ENCODE results near the gene MRPL12.

The MRPL12 gene

GRCh38 chr17:81705518-81706231 is 2.5 kb downstream of the MRPL12 start:
- Mint-ChIP-seq H3K36me3 (ENCODE audit: low read depth) (peaks cover 49% of the 10 kb centered on the region), H3K27ac (peak overlapping the region; percentile 49), H3K4me1 (ENCODE audit: low read depth) (peaks cover 47% of the 10 kb centered on the region), H3K9me3 (no peaks in the 10 kb centered on the region), H3K4me3 (no peak overlapping the region), H3K27me3 (no peaks in the 10 kb centered on the region)

GRCh38 chr17:81706232-81706611 is 3.1 kb downstream of the MRPL12 start:
- no peak overlapping the region for H3K4me3 Mint-ChIP-seq
- H3K27me3 Mint-ChIP-seq: no peaks in the 10 kb centered on the region
- H3K27ac Mint-ChIP-seq: peak overlapping the region; percentile 26
- H3K9me3 Mint-ChIP-seq: no peaks in the 10 kb centered on the region
- peaks cover 44% of the 10 kb centered on the region for H3K36me3 Mint-ChIP-seq (ENCODE audit: low read depth)
- peaks cover 47% of the 10 kb centered on the region for H3K4me1 Mint-ChIP-seq (ENCODE audit: low read depth)

DNA sequence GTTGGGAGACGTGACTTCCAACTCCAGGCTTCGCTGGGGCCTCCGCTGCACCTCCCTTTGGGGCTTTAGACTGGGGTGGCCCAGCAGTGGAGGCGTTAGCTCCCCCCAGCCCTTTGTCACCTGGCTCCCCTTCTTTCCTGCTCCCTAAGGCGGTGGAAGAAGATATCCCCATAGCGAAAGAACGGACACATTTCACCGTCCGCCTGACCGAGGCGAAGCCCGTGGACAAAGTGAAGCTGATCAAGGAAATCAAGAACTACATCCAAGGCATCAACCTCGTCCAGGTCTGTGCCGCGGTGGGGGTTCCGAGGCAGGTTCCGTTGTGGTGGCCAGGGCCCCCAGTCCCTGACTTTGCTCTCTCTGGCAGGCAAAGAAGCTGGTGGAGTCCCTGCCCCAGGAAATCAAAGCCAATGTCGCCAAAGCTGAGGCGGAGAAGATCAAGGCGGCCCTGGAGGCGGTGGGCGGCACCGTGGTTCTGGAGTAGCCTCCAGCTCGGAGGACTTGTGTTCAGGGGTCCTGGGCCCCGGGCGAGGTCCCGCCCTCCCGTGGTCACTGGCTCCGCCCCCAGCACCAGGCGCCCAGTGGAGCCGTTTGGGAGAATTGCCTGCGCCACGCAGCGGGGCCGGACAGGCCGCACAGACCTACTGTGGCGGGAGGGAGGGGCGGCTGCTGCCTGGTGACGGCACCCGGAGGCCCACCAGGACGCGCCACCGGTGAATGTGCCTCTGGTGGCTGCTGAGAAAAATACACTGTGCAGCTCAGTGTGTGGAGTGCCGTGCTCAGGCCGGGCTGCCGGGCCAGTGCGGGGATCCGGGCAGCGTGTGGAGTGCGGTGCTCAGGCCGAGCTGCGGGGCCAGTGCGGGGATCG is 3.8 kb downstream of the MRPL12 start:
- Mint-ChIP-seq H3K27me3 (no peaks in the 10 kb centered on the region), H3K9me3 (no peaks in the 10 kb centered on the region), H3K4me3 (no peak overlapping the region), H3K4me1 (ENCODE audit: low read depth) (peaks cover 45% of the 10 kb centered on the region), H3K27ac (no peak overlapping the region), H3K36me3 (ENCODE audit: low read depth) (peaks cover 43% of the 10 kb centered on the region)

DNA sequence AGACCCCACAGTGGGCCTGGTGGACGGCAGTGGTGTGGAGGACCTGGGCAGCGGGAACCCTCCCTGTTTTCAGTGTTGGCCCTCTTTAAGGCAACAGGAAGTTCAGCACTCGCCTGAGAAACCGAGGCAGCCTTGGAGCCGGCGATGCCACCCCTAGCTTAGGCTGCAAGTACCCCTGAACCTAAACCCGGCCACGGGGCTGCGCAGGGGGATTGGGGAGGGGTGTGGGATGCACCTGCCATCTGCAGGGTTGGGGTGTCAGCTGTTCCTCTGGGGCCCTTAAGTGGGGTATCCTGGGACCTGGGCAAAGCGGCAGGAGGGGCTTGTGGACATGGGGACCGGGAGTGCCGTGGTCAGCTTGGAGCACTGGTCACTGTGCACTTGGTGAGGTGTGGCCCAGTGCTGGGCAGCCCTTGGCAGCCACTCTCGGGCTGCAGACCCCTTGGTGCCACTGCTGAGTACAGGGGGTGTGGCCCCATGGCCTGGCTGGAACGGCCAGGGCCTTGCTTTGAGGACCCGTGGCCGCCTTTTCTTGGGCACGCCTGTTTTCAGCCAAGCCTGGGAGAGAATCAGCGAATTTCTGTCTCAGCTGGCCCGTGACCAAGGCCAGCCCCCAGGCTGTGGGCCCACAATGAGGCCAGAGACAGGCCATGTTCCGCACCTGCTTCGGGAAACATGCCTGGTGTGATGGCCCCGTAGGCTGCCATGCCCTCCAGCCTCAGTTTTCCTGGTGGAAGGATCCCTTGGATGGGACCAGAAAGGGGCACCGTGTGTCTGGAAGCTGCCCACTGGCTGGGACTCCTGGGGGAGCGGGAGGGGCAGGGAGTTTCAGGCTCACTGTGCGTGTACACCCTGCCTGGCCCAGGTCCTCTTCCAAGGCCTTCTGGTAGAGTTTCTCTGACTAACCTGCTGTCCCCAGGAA is 4.8 kb downstream of the MRPL12 start:
- H3K4me3 Mint-ChIP-seq: no peak overlapping the region
- H3K36me3 Mint-ChIP-seq (ENCODE audit: low read depth): peaks cover 35% of the 10 kb centered on the region
- no peaks in the 10 kb centered on the region for H3K9me3 Mint-ChIP-seq
- H3K4me1 Mint-ChIP-seq (ENCODE audit: low read depth): peaks cover 47% of the 10 kb centered on the region
- no peak overlapping the region for H3K27ac Mint-ChIP-seq
- H3K27me3 Mint-ChIP-seq: no peaks in the 10 kb centered on the region

DNA sequence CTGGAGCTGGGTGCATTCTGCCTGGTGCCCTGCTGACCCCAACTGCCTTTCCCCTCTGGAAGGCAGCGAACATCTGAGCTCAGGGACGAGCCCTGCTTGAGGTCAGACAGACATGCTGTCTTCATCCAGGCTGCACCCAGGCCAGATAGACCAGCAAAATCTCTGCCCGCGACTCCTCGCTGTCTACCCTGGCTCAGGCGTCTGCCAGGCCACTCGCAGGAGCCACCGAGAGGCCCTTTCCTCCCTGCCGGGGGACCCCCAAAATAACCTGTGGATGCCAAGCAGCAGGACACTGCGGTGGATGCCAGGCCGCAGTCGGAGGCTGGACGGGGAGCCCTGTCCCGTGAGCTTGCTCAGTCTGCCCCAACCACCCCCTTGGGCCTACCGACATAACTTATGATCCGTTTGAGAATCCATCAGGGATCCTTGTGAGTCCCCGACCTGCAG is 5.6 kb downstream of the MRPL12 start:
- no peaks in the 10 kb centered on the region for H3K27me3 Mint-ChIP-seq
- peaks cover 35% of the 10 kb centered on the region for H3K36me3 Mint-ChIP-seq (ENCODE audit: low read depth)
- no peaks in the 10 kb centered on the region for H3K9me3 Mint-ChIP-seq
- no peak overlapping the region for H3K27ac Mint-ChIP-seq
- H3K4me3 Mint-ChIP-seq: no peak overlapping the region
- H3K4me1 Mint-ChIP-seq (ENCODE audit: low read depth): peaks cover 52% of the 10 kb centered on the region

GRCh38 chr17:81710514-81711308 is 7.5 kb downstream of the MRPL12 start:
- H3K36me3 Mint-ChIP-seq (ENCODE audit: low read depth): peaks cover 22% of the 10 kb centered on the region
- no peaks in the 10 kb centered on the region for H3K9me3 Mint-ChIP-seq
- peaks cover 37% of the 10 kb centered on the region for H3K4me1 Mint-ChIP-seq (ENCODE audit: low read depth)
- peak overlapping the region; percentile 83 for H3K27ac Mint-ChIP-seq
- H3K27me3 Mint-ChIP-seq: no peaks in the 10 kb centered on the region
- peak overlapping the region; percentile 79 for H3K4me3 Mint-ChIP-seq

- Mint-ChIP-seq H3K27me3 (no peaks in the 10 kb centered on the region), H3K27ac (peak within 1 kb of the TSS; percentile 87), H3K4me1 (ENCODE audit: low read depth) (peaks cover 30% of the 10 kb centered on the region), H3K36me3 (ENCODE audit: low read depth) (peaks cover 10% of the 10 kb centered on the region), H3K9me3 (no peaks in the 10 kb centered on the region), H3K4me3 (peak within 1 kb of the TSS; percentile 94)
Measured at GRCh38 chr17:81711814-81712467, 8.8 kb downstream of the MRPL12 start, which contains the start of gene SLC25A10. Gene SLC25A10, plus strand, starts transcription at chr17:81712284. Its CDS starts 143 bp downstream, at chr17:81712427.

- peaks cover 5% of the 10 kb centered on the region for H3K36me3 Mint-ChIP-seq (ENCODE audit: low read depth)
- peaks cover 30% of the 10 kb centered on the region for H3K4me1 Mint-ChIP-seq (ENCODE audit: low read depth)
- H3K27ac Mint-ChIP-seq: peak overlapping the region; percentile 87
- no peaks in the 10 kb centered on the region for H3K27me3 Mint-ChIP-seq
- peak overlapping the region; percentile 94 for H3K4me3 Mint-ChIP-seq
- no peaks in the 10 kb centered on the region for H3K9me3 Mint-ChIP-seq
Measured at GRCh38 chr17:81712468-81713003, 9.4 kb downstream of the MRPL12 start.

- Mint-ChIP-seq H3K27ac (peak overlapping the region; percentile 87), H3K9me3 (no peaks in the 10 kb centered on the region), H3K36me3 (ENCODE audit: low read depth) (peaks cover 5% of the 10 kb centered on the region), H3K4me3 (peak overlapping the region; percentile 94), H3K4me1 (ENCODE audit: low read depth) (peaks cover 30% of the 10 kb centered on the region), H3K27me3 (no peaks in the 10 kb centered on the region)
Measured at GRCh38 chr17:81713004-81713555, 9.9 kb downstream of the MRPL12 start.

DNA sequence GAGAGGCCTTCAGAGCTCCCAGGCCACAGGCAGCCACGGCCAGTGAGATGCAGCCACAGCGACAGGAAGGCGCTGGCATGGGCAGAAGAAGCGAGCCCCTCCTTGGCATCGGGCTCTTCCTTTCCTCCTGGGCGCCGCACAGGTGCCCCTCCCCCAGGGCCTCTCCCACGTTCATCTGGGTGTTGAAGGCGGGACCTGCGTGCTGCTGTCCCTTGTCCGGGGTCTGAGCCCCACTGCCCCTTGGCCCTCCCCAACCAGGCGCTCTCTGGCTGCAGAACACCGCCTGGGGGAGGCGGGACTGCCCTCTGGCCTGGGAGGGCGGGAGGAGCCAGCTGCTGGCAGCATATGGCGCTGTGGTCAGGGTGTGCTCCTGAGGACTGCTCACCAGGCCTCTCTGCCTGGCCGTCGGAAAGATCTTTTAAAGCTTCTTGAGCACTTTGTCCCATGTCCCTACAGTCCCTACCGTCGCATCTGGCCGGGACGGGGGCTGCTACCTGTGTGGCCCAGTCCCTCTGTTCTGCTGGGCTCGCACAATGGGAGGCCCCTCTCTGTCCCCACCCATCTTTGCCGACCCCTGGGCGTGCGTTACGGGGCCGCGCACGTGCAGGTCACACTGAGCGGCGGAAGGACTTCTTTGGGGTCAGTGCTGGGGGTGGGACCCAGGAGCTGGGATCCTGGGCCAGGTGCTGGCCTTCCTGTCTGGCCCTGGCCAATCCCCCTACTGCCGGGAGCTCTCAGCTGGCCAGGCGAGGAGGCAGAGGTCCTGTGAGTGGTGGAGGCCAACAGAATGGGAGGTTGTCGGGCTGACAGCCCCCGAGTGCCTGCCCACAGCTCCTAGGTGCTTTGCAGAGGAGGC is 10.6 kb downstream of the MRPL12 start:
- Mint-ChIP-seq H3K36me3 (ENCODE audit: low read depth) (peaks cover 4% of the 10 kb centered on the region), H3K9me3 (no peaks in the 10 kb centered on the region), H3K27ac (no peak overlapping the region), H3K4me1 (ENCODE audit: low read depth) (peaks cover 30% of the 10 kb centered on the region), H3K4me3 (peak overlapping the region; percentile 94), H3K27me3 (no peaks in the 10 kb centered on the region)

DNA sequence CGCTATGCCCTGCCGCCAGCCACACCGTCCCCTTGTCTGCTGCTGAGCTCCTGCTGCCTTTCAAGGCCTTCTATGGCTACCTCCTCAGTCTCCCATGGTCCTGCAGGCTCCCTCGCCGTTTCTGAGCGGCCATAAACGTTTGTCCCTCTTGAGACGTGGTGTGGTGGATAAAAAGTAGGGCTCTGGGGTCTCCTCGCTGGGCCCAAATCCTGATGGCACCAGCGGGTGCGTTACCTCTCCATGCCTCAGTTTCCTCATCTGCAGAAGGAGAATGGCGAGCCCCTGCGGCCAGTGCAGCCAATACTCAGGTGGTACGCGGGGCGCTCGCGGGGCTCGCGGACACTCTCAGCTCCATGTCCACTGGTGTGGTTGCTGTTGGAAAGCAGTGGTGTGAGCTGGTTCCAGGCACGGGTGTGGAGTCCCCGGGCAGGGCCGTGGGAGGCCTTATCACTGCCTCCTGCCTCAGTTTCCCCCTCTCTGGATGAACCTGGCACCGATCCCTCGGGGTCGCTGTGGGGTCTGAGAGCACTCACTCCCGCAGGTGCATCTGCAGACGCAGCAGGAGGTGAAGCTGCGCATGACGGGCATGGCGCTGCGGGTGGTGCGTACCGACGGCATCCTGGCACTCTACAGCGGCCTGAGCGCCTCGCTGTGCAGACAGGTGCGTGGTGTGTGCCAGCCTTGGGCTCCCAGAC is 11.4 kb downstream of the MRPL12 start:
- peaks cover 30% of the 10 kb centered on the region for H3K4me1 Mint-ChIP-seq (ENCODE audit: low read depth)
- H3K27ac Mint-ChIP-seq: no peak overlapping the region
- H3K27me3 Mint-ChIP-seq: no peaks in the 10 kb centered on the region

More for the DNA sequence above, 11.4 kb downstream of the MRPL12 start:
- H3K4me3 Mint-ChIP-seq: no peak overlapping the region
- H3K9me3 Mint-ChIP-seq: no peaks in the 10 kb centered on the region
- H3K36me3 Mint-ChIP-seq (ENCODE audit: low read depth): no peaks in the 10 kb centered on the region
